GM12878 (cell line): Measurements from ENCODE around the gene CD2AP. TPM values are rescaled to one million over a fixed set of nuclear protein-coding genes. Genes with fewer than 3 reads are reported as not detected.
A peak's percentile ranks its signal among the peaks of the same experiment; 100 is the strongest.

Source experiments
- ATAC-seq: fragments of 200-7000 bp; cut with Tn5 transposase; 3 replicates; pipeline ENCODE4 v1.9.1; 2020; ENCODE audit warnings: mild to moderate bottlenecking, moderate library complexity
- BruUV-seq: library from RNA; stranded (reverse); fragments of 400-500 nt; replicated peaks from 2 replicates; lab custom pipeline; 2021; lab: Mats Ljungman, UMichigan
- CTCF ChIA-PET: fragments of 300-600 bp; sonication (Branson Sonifier 250); formaldehyde crosslinking; extraction: SDS; loops from one replicate; lab custom pipeline; 2021; ENCODE audit warnings: inconsistent platforms; lab: Yijun Ruan, JAX
- POLR2A ChIA-PET: fragments of 350-600 bp; formaldehyde crosslinking; extraction: SDS; loops from one replicate; lab custom pipeline; 2021; ENCODE audit warnings: inconsistent platforms; lab: Charles Lee
- RAD21 ChIA-PET: fragments of 300-600 bp; sonication (Branson Sonifier 250); formaldehyde crosslinking; loops from one replicate; lab custom pipeline; 2023; ENCODE audit warnings: antibody characterized with exemption; ENCODE audit not compliant: unreplicated experiment; lab: Charles Lee
- SMC1A ChIA-PET: fragments of 300-600 bp; sonication (Branson Sonifier 250); formaldehyde crosslinking; loops from one replicate; lab custom pipeline; 2023; ENCODE audit not compliant: unreplicated experiment, uncharacterized antibody; lab: Charles Lee
- DNase-seq: peaks from one replicate; pipeline ENCODE4 v3.0.0-alpha.2; 2011; ENCODE audit warnings: low read depth, low spot score
- FAIRE-seq: peaks from 3 replicates; lab custom pipeline; 2011; peaks lifted over from hg19 to GRCh38; lab: Jason Lieb, UNC
- H2AFZ ChIP-seq: 2 replicates; pipeline ENCODE4 v1.6.0; 2011; ENCODE audit warnings: low read depth, low read length, control low read depth; ENCODE audit not compliant: control insufficient read depth
- H3K27ac ChIP-seq: 2 replicates; pipeline ENCODE4 v1.5.1; 2011; ENCODE audit warnings: control low read depth; ENCODE audit not compliant: control insufficient read depth, insufficient read depth
- H3K27me3 ChIP-seq, 2 experiments: replicated peaks in 1 of 2; 2 replicates each; pipeline versions ENCODE4 v1.6.0 to v1.6.1; 2011; ENCODE audit warnings: low read length in 1 of 2; ENCODE audit not compliant: control insufficient read depth in 2 of 2, insufficient read depth in 2 of 2
- H3K36me3 ChIP-seq, 2 experiments: 2 replicates each; pipeline ENCODE4 v1.5.1; 2011; ENCODE audit warnings: low read length in 1 of 2; ENCODE audit not compliant: control insufficient read depth in 2 of 2, insufficient read depth in 2 of 2
- H3K4me1 ChIP-seq: 2 replicates; pipeline ENCODE4 v1.6.1; 2011; ENCODE audit warnings: mild to moderate bottlenecking, low read length, moderate library complexity, mixed read lengths; ENCODE audit not compliant: control insufficient read depth, insufficient read depth
- H3K4me2 ChIP-seq: 2 replicates; pipeline ENCODE4 v1.6.0; 2011; ENCODE audit warnings: control low read depth; ENCODE audit not compliant: control insufficient read depth, insufficient read depth
- H3K4me3 ChIP-seq: fragments of 200-600 bp; sonication (generic); 2 replicates; pipeline ENCODE4 v1.5.1; 2016
- H3K79me2 ChIP-seq: 2 replicates; pipeline ENCODE4 v1.6.0; 2011; ENCODE audit warnings: low read length; ENCODE audit not compliant: control insufficient read depth, insufficient read depth
- H3K9ac ChIP-seq: 2 replicates; pipeline ENCODE4 v1.8.0; 2011; ENCODE audit warnings: low read length, control low read depth, mixed read lengths; ENCODE audit not compliant: control insufficient read depth, insufficient read depth
- H3K9me3 ChIP-seq: replicated peaks from 3 replicates; pipeline ENCODE4 v1.5.1; 2011; ENCODE audit warnings: mild to moderate bottlenecking, low read length; ENCODE audit not compliant: control insufficient read depth, insufficient read depth
- H4K20me1 ChIP-seq: 2 replicates; pipeline ENCODE4 v1.6.0; 2011; ENCODE audit not compliant: control insufficient read depth, insufficient read depth
- CREM ChIP-seq: IDR thresholded peaks from 2 replicates; pipeline ENCODE4 v1.6.1; 2014; ENCODE audit warnings: antibody characterized with exemption, low read depth
- CTCF ChIP-seq, 3 experiments: IDR thresholded peaks in 2 of 3; conservative IDR thresholded peaks in 1 of 3; 2 replicates each; pipeline ENCODE4 v1.5.1; 2011; ENCODE audit warnings: low read depth in 3 of 3, low read length in 3 of 3, mild to moderate bottlenecking in 3 of 3, control low read depth in 2 of 3, moderate library complexity in 2 of 3, inconsistent platforms in 1 of 3, mixed read lengths in 1 of 3; ENCODE audit not compliant: control insufficient read depth in 2 of 3, insufficient read depth in 1 of 3; ENCODE audit errors: extremely low read depth in 1 of 3
- WGBS: methylation state at CpG from one replicate; pipeline ENCODE4 v1.1.6; 2016; ENCODE audit warnings: low lambda C conversion rate; ENCODE audit not compliant: insufficient replicate concordance, insufficient coverage; ENCODE audit errors: missing lambda C conversion rate; 5-methylcytosine and 5-hydroxymethylcytosine counted together
- in situ Hi-C: fragments of 300-500 bp; cut with MboI; formaldehyde crosslinking; loops from 9 replicates; pipeline ENCODE4 v1.14.3; 2018; ENCODE audit warnings: mixed read lengths
- intact Hi-C: fragments of 100-400 bp; cut with micrococcal nuclease; formaldehyde crosslinking; loops from one replicate; pipeline ENCODE4 v1.14.2; 2022; ENCODE audit not compliant: unreplicated experiment
- polyA plus RNA-seq, 11 experiments: library from polyadenylated mRNA; depleted of rRNA in 4 of 11; unstranded in 6 of 11; stranded (reverse) in 5 of 11; fragments of >200 nt; fragmentation: Nextera tagmentation in 4 of 11; fragmentation: Illumina TruSeq in 1 of 11; extraction: Ambion mirVana in 4 of 11; extraction: Trizol in 1 of 11; gene quantifications; 1 replicate in 1 of 11; 2 replicates in 10 of 11; pipeline versions ENCODE4 v1.2.1 to v1.2.3, GENCODE V29; 2011 to 2016; ENCODE audit warnings: inconsistent platforms in 2 of 11, missing spikeins in 2 of 11, low read depth in 1 of 11
- total RNA-seq, 4 experiments: library from RNA; depleted of rRNA in 3 of 4; stranded (reverse); fragments of >200 nt in 3 of 4; fragmentation: Illumina TruSeq in 1 of 4; extraction: Trizol in 1 of 4; gene quantifications; 2 replicates each; pipeline versions ENCODE4 v1.2.1 to v1.2.3, GENCODE V29; 2013 to 2021

CD2AP gene
- total and polyA plus RNA-seq, 10 of the 15 experiments (the other 5 are each of a cell fraction or from before 2014, with no cell fraction given): 5.4 to 46.6 (median 20.9) TPM

- no peak for FAIRE-seq
- no TSS peak for BruUV-seq
- H3K36me3 ChIP-seq: no peaks in the 10 kb centered on the region
Measured at GRCh38 chr6:47646689-47647088, 169.1 kb downstream of the CD2AP start.

More at GRCh38 chr6:47646689-47647088, 169.1 kb downstream of the CD2AP start:
- in situ Hi-C loops: no loop called here
- DNase-seq (no peak), ATAC-seq (no peak)
- Histone ChIP-seq H3K4me1 (peaks cover 4% of the 10 kb centered on the region), H4K20me1 (no peaks in the 10 kb centered on the region), H3K9me3 (no peaks in the 10 kb centered on the region), H3K27ac (no peak overlapping the region), H3K27me3 (no peaks in the 10 kb centered on the region), H3K79me2 (no peaks in the 10 kb centered on the region), H3K4me3 (no peak overlapping the region), H3K4me2 (no peak overlapping the region), H2AFZ (no peak overlapping the region), H3K9ac (no peak overlapping the region)
- SMC1A ChIA-PET: interaction anchor here (0.8 to 2.5 kb wide), 5 partner anchors 9 to 231 kb away, joined by 3 to 15 read pairs (median 4); no protein-coding TSS in a partner anchor
- TF ChIP-seq CREM (no peak), CTCF (IDR thresholded peaks at IDR 0.05 in 2 of 3, conservative IDR thresholded peaks at IDR 0.05 in 1 of 3; ENCODE audit: control insufficient read depth in 2 of 3, extremely low read depth in 1 of 3, insufficient read depth in 1 of 3, low read depth in 3 of 3, low read length in 3 of 3) (0 out of 6 replicates have a peak, but pooled peaks of 1 of the 3 experiments have one; percentile 0)
- RAD21 ChIA-PET: interaction anchor here (1.5 kb wide), 1 partner anchor 87 kb away, joined by 11 read pairs; no protein-coding TSS in a partner anchor
- POLR2A ChIA-PET: no interaction called here
- intact Hi-C loops: loop anchor here (5.0 kb wide), 1 partner anchor 86 kb away; no protein-coding TSS in a partner anchor
- 60% methylated on average over 4 of the region's 4 CpGs for WGBS
- CTCF ChIA-PET: interaction anchor here (1.0 to 2.3 kb wide), 5 partner anchors 15 to 133 kb away, joined by 3 to 13 read pairs (median 5); no protein-coding TSS in a partner anchor
